Mucosa of rectum (tissue), 2 donors: ENCODE data around the gene CREG2.
"Not testable (repeated sequence)": the region's sequence is repeated elsewhere in the genome, so short reads cannot be mapped to it uniquely, and the experiment has no call there.

Experiments used
- H3K27ac ChIP-seq, 2 donors: one replicate each; pipeline ENCODE4 v1.7.0; 2013; ENCODE audit warnings: inconsistent platforms in 2 of 2, low read depth in 2 of 2, low read length in 2 of 2
- H3K27me3 ChIP-seq, 2 donors: one replicate each; pipeline ENCODE4 v1.7.0; 2013; ENCODE audit warnings: low read length in 2 of 2; ENCODE audit not compliant: control insufficient read depth in 2 of 2, insufficient read depth in 2 of 2
- H3K36me3 ChIP-seq, 2 donors: one replicate each; pipeline ENCODE4 v1.7.0; 2013; ENCODE audit warnings: low read length in 2 of 2; ENCODE audit not compliant: control insufficient read depth in 2 of 2, insufficient read depth in 2 of 2
- H3K4me1 ChIP-seq, 2 donors: one replicate each; pipeline ENCODE4 v1.7.0; 2013; ENCODE audit warnings: low read length in 2 of 2, mild to moderate bottlenecking in 1 of 2; ENCODE audit not compliant: control insufficient read depth in 2 of 2, insufficient read depth in 2 of 2
- H3K4me3 ChIP-seq, 2 donors: one replicate each; pipeline ENCODE4 v1.7.0; 2013; ENCODE audit warnings: low read length in 2 of 2
- H3K9ac ChIP-seq, 2 donors: one replicate each; pipeline ENCODE4 v1.7.0; 2013; ENCODE audit warnings: low read length in 2 of 2, low read depth in 1 of 2, mild to moderate bottlenecking in 1 of 2
- H3K9me3 ChIP-seq, 2 donors: one replicate each; pipeline ENCODE4 v1.7.0; 2013; ENCODE audit warnings: low read length in 2 of 2; ENCODE audit not compliant: control insufficient read depth in 2 of 2
- donor health status: healthy.
- donor health status: Normal muscosa, but diverticular disease.

Gene CREG2

DNA sequence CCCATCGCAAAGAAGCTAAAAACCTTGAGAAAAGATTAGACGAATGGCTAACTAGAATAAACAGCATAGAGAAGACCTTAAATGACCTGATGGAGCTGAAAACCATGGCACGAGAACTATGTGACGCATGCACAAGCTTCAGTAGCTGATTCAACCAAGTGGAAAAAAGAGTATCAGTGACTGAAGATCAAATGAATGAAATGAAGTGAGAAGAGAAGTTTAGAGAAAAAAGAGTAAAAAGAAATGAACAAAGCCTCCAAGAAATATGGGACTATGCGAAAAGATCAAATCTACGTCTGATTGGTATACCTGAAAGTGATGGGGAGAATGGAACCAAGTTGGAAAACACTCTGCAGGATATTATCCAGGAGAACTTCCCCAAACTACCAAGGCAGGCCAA, 70.7 kb downstream of the CREG2 start:
- H3K4me1 ChIP-seq, H3K4me3 ChIP-seq, H3K27ac ChIP-seq, H3K9me3 ChIP-seq, H3K27me3 ChIP-seq, H3K36me3 ChIP-seq, H3K9ac ChIP-seq: not testable (repeated sequence)

DNA sequence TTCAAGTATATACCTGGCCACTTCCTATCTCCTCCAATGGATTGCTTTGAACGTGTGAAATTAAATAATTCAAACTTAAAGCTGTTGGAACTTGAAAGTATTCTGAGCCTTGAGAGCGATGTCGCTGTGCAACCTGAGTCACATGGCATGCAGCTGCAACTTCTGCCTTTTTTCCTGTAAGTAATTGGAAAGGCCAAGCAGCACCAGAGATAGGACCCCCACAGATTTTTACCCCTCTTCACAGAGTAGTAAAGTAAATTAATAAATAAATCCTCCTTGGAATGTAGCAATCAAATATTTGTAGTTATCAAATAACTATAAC, 75.6 kb downstream of the CREG2 start:
- H3K9me3 ChIP-seq, result no peaks in the 10 kb centered on the region
- peaks cover 4 to 28% of the 10 kb centered on the region in 2 donors for H3K4me1 ChIP-seq
- no peaks in the 10 kb centered on the region for H3K27me3 ChIP-seq
- no peak overlapping the region for H3K9ac ChIP-seq
- no peak overlapping the region for H3K4me3 ChIP-seq
- no peak overlapping the region for H3K27ac ChIP-seq
- H3K36me3 ChIP-seq, result no peaks in the 10 kb centered on the region

DNA sequence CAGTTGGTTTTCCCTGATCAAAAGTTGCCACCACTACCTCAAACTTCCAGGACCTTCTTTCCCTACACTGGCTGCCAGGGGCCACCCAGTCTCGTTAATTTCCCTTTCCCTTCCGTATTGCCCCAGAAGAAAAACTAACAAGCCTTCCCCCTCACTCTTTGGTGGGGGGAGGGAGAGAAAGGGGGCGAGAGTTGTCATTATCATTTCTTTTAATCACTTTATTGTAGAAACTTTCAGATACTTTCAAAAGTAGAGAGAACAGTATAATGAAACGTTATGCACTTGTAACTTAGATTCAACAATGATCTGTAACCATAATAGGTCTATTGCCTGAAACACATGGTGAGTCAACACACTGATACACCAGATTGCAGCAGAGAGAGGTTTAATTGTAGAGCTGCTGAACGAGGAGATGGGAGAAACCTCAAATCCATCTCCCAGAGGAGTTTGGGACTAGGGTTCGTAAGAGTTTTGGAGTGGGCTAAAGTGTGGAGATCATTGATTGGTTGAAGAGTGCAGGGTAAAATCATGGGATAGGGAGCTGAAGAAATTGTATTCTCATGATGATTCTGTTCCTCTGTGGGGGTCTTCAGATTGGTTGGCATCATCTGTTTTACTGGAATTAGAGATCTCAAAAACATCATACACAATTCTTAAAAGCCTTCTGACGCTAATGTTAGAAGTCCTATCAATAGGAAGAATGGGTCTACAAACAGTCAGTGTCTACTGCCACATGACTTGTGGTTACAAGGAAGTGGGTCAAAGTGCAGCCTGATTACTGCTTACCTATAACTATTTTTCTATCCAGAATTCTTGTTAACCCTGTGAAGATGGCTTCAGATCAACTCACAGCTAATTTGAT, 76.2 kb downstream of the CREG2 start:
- Histone ChIP-seq H3K27ac (peak overlapping the region in 1 of 2 donors; percentile 47), H3K9me3 (no peaks in the 10 kb centered on the region), H3K4me1 (peaks cover 10 to 34% of the 10 kb centered on the region in 2 donors), H3K9ac (no peak overlapping the region), H3K36me3 (no peaks in the 10 kb centered on the region), H3K4me3 (peak overlapping the region in 1 of 2 donors; percentile 12), H3K27me3 (no peaks in the 10 kb centered on the region)

DNA sequence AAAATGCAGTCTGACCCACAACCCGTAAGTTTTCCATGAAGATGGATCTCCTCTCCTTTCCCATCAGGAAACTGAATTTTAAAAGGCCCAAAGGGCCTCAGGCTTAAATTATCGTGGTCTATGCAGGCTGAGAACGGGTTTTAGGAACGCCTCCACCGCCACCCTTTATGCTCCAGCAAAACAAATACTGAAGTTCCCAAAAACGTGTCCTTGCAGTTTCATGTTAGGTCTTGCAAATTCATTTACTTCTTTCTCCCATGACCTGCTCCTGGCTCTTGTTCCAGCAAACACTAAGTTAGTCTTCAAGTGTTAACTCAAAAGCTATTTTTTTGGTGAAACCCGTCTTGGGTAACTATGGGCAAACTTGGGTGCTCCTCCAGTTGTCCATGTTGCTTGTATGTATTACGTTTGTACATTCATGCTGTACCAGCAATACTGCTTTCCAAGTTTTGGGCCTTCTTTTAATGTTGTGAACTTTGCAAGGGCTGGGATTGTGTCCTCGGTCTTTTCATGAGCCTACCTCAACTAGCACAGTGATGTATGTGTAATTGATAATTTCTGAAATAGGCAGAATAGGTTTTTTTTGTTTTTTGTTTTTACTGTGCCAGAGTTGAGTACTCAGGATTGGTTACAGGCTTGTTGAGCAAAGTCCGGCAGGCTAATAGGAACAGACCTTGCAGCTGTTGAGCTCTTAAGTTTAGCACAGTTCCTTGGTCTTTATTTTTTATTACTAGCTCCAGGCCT, 77.0 kb downstream of the CREG2 start:
- no peaks in the 10 kb centered on the region for H3K36me3 ChIP-seq
- no peak overlapping the region for H3K4me3 ChIP-seq
- H3K27ac ChIP-seq, result peak overlapping the region; percentile 26 to 47
- no peaks in the 10 kb centered on the region for H3K9me3 ChIP-seq
- peaks cover 14 to 39% of the 10 kb centered on the region in 2 donors for H3K4me1 ChIP-seq
- H3K9ac ChIP-seq, result no peak overlapping the region
- no peaks in the 10 kb centered on the region for H3K27me3 ChIP-seq

DNA sequence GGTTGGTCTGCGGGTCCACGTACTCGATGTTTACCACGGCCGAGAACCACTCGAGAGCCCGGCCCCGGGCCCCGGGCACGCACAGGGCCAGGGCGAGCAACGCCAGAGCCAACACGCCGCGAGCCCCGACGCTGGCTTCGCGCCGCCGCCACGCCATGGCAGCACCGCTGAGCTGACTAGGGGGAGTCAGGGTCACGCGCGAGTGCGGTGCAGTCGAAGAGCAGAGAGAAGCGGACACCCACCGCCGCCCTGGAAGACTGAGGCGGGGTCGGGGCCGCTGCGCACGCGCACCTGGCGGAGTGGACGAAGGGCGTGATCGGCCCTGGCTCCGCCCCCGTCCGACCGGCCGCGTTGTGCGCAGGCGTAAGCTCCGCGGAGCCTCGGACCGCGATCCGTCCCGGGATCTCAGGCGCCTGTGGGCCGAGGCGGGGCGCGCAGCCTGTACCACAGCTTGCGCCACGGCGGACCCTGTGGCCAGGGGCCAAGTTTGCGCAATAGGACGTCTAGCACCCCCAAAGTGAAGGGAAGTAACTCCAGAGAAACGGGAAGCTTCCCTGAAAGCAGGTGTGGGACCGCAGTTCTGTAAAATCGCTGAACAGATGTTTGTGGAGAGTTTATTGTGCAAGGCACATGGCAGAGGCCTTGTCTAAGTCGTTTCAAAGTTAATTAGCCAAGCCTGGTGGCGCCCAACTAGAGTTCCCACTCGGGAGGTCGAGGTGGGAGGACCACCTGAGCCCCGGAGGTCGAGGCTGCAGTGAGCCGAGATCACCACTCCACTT, 78.7 kb downstream of the CREG2 start, which contains the start of gene RNF149:
TSS of gene RNF149 (minus strand) at position 270 of the 779 bp plus-strand sequence. CDS start at position 157, 113 bp downstream.
- Histone ChIP-seq H3K36me3 (peaks cover 0 to 3% of the 10 kb centered on the region in 2 donors), H3K4me3 (peak within 1 kb of the TSS; percentile 86 to 96), H3K9me3 (no peaks in the 10 kb centered on the region), H3K4me1 (peaks cover 19 to 41% of the 10 kb centered on the region in 2 donors), H3K27me3 (no peaks in the 10 kb centered on the region), H3K9ac (peak within 1 kb of the TSS; percentile 94 to 99), H3K27ac (peak within 1 kb of the TSS; percentile 92 to 94)

DNA sequence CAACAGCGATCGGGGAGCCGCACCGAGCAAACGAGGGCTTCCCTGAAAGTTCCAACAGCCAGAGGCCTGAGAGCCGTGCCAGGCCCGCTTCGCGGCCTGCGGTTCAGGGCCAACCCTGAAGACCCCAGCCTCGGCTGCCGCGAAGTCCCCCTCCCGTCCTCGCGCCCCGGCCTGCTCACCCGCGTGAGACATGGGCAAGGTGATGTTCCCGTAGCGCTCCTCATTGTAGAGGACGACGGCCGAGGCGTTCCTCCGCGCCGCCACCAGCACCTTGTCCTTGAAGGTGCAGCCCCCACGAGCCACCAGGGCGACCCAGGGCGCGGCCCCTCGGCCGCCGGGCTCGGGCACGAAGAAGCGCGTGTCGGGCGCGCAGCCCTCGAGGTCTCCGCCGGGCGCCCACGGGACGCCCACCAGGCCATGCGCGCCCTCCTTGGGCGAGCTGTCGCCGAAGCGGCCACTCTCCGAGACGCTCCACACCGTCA, 79.3 kb downstream of the CREG2 start:
- peak overlapping the region; percentile 92 to 94 for H3K27ac ChIP-seq
- no peaks in the 10 kb centered on the region for H3K9me3 ChIP-seq
- H3K36me3 ChIP-seq, result peaks cover 0 to 3% of the 10 kb centered on the region in 2 donors
- H3K27me3 ChIP-seq, result no peaks in the 10 kb centered on the region
- H3K4me3 ChIP-seq, result peak overlapping the region; percentile 86 to 96
- H3K4me1 ChIP-seq, result peaks cover 19 to 41% of the 10 kb centered on the region in 2 donors
- H3K9ac ChIP-seq, result peak overlapping the region; percentile 94 to 99

DNA sequence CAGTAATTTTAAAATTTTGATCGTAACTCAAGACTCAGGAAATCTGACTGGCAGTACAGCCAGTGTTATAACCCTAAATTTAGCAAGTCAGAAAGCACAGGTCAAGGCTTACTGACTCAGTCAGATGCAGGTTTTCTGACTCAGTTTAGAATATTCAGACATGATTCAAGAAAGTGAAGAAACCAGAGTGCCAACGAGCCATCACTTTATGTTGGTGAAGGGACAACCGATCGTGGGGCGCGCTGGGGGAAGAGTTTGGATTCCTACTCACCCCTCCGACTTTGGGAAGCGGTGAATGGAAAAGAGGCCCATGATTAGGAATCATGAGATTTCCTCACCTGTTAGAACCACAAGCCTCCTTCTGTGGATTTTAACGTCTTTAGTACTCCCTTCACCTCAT, 79.8 kb downstream of the CREG2 start:
- Histone ChIP-seq H3K27ac (peak overlapping the region; percentile 92 to 94), H3K36me3 (peaks cover 0 to 7% of the 10 kb centered on the region in 2 donors), H3K4me1 (peaks cover 19 to 41% of the 10 kb centered on the region in 2 donors), H3K9ac (peak overlapping the region; percentile 94 to 99), H3K4me3 (peak overlapping the region; percentile 86 to 96), H3K9me3 (no peaks in the 10 kb centered on the region), H3K27me3 (no peaks in the 10 kb centered on the region)

DNA sequence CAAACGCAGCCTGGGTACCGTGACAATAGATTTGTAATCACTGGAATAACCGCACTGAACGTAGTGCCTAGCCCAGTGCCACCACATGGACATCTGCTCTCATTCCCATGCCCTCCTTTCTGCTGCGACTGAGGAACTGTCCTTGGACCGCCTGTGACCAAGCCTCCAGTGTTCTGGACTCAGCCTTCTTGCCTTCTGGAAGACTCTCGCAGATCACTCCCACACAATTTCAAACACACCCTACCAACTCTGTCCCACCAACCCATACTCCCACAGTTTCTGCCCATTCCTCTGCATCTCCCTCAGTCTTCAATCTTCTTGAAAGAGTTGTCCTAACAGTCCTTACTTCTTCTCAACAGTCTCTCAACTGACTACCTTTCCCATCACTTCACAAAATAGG, 80.9 kb downstream of the CREG2 start:
- H3K4me1 ChIP-seq, result peaks cover 19 to 37% of the 10 kb centered on the region in 2 donors
- peak overlapping the region; percentile 86 to 96 for H3K4me3 ChIP-seq
- peak overlapping the region; percentile 60 to 99 for H3K9ac ChIP-seq
- H3K27me3 ChIP-seq, result no peaks in the 10 kb centered on the region
- no peaks in the 10 kb centered on the region for H3K9me3 ChIP-seq
- H3K27ac ChIP-seq, result peak overlapping the region; percentile 92 to 94
- H3K36me3 ChIP-seq, result peaks cover 0 to 8% of the 10 kb centered on the region in 2 donors

DNA sequence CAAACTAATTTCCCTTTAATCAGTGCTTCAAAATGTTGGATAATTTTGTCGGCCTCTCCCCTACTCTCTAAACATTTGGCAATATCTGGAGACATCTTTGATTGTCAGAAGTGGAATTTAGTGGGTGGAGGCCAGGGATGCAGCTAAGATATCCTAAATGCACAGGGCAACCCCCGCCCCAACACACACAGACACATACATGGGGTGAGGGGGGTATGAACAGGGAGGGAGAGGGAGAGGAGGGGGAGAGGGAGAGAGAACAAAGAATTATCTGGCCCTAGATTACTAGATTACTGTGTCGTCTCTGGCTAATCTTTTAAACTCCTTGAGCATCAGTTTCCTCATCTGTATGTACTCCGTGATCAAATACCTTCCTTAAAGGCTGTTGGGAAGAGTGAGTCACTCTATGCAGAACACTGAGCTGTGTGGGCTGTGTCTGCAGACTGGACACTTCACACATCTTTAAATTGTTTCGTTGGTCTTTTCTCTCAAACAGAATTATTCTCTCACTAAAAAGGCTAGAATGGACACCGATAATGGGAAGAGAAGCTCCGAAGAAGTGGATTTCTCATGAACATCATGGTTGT, 81.7 kb downstream of the CREG2 start:
- Histone ChIP-seq H3K9me3 (no peaks in the 10 kb centered on the region), H3K36me3 (peaks cover 0 to 8% of the 10 kb centered on the region in 2 donors), H3K9ac (no peak overlapping the region), H3K4me1 (peaks cover 19 to 28% of the 10 kb centered on the region in 2 donors), H3K27ac (no peak overlapping the region), H3K4me3 (peak overlapping the region; percentile 12 to 96), H3K27me3 (no peaks in the 10 kb centered on the region)
